Embryonic facial prominence (tissue), 1 donor: ENCODE measurements around the gene APP.
A peak's percentile ranks its signal among the peaks of the same experiment; 100 is the strongest.

Source experiments
- DNase-seq: peaks from one replicate; pipeline ENCODE4 v3.0.0-alpha.2; 2016; ENCODE audit errors: extremely low spot score

APP gene

GRCh38 chr21:26067836-26068594 lies 102.6 kb downstream of the APP start:
- DNase-seq, result no peak

- no peak for DNase-seq
Measured at GRCh38 chr21:26064506-26064905, 106.1 kb downstream of the APP start.

DNA sequence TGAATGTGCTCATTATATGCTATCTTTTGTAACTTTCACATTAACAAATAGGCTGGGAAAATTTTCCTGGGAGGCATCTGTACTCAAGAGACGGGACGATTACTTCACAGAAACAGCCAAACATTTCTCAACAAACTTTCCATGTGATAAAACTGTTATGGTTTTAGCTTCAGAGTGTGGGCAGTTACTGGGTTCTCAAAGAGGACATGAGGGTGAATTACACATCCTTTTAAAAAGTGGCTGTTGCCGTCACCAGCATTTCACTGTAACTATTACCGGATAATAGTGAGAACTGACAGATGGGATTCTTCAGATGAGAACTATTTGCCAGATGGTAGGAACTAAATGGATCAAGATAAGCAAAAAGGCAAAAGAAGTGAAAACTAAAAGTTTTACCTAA lies 109.1 kb downstream of the APP start:
- no peak for DNase-seq

GRCh38 chr21:26060335-26061115 lies 110.0 kb downstream of the APP start:
- DNase-seq, result no peak

GRCh38 chr21:26057477-26058170 lies 112.9 kb downstream of the APP start:
- DNase-seq, result no peak

GRCh38 chr21:26055841-26056264 lies 114.7 kb downstream of the APP start:
- no peak for DNase-seq

DNA sequence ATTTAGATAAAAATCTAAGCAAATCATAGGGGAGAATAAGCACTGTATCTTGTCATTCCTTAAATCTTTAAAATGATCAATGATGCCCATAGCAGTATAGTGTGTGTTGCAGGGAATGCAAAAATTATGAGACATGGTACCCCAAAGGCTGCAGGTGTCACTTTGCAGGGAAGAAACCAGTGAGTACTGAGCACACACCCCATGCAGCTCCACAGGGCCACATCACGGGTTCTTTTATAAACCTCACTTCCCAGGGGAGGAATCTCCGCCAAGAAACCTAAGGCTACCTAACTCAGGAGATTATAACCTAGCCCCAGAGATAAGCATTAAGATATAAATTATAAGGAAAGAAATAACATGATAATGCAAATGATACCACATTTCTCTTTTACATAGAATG lies 115.6 kb downstream of the APP start:
- no peak for DNase-seq

GRCh38 chr21:26052057-26052456 lies 118.5 kb downstream of the APP start:
- no peak for DNase-seq

DNA sequence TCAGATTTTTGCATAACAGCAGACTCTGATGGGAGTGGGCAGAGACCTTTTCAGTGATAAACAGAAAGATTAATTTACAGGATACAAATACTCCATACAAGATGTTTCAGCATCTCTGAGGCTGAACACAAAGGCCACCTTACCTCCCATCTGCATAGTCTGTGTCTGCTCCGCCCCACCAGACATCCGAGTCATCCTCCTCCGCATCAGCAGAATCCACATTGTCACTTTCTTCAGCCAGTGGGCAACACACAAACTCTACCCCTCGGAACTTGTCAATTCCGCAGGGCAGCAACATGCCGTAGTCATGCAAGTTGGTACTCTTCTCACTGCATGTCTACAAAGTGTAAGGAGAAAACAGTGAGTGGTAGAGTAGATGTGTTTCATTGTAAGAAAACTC lies 119.7 kb downstream of the APP start:
- DNase-seq, result no peak

- no peak for DNase-seq
Measured at GRCh38 chr21:26049803-26050202, 120.8 kb downstream of the APP start.

DNA sequence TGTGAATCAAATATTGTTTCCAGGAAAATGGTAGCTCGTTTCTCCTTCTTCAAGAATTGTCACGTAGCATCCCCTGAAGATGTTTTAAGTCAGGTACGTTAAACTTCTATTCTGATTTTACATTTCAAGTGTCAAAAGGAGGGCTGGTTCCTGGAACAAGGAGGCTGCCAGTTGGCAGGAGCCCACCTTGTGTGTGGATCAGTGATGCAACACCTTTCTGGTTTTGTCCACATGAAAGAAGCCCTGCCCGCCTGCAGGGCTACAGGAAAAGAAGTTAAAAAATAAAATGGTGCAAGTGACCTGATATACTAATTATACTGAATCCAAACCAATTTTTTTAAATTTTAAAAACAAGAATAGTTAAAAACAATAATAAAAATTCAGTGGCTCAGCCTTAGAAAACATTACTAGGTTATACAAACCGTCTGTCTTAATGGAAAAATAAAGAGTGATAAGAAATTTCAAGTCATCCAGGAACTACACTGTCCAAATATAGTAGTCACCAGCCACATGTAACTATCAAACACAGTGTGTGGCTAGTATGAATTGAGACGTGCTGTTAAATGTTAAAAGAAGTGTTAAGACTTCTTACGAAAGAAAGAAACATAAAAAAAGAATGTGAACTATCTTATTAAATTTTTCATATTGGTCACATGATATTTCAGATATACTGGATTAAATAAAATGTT lies 123.1 kb downstream of the APP start:
- DNase-seq, result no peak

GRCh38 chr21:26043891-26044290 lies 126.7 kb downstream of the APP start:
- DNase-seq, result no peak

- no peak for DNase-seq
Measured at GRCh38 chr21:26042181-26042876, 128.2 kb downstream of the APP start.

- DNase-seq, result peak; percentile 16
Measured at GRCh38 chr21:26041431-26042180, 129.0 kb downstream of the APP start.

GRCh38 chr21:26036916-26037315 lies 133.7 kb downstream of the APP start:
- no peak for DNase-seq

DNA sequence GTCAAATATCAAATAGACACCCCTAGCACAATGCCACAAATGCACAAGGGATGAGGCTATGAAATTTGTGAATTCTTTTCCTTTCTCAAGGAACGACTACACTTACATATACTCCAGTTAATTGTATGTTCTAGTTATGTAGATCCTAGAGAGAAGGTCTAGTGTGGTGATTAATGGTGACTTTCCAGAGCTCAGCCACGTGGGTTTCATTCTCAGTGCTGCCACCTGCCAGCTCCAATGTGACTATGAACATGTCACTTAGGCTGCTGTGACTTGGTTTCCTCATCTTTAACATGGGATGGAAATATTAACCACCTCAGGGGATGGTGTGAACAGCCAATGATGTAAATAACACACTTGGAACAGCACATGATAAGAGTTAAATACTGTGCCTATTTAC lies 138.3 kb downstream of the APP start:
- no peak for DNase-seq

- DNase-seq, result no peak
Measured at GRCh38 chr21:26028183-26028582, 142.4 kb downstream of the APP start.

DNA sequence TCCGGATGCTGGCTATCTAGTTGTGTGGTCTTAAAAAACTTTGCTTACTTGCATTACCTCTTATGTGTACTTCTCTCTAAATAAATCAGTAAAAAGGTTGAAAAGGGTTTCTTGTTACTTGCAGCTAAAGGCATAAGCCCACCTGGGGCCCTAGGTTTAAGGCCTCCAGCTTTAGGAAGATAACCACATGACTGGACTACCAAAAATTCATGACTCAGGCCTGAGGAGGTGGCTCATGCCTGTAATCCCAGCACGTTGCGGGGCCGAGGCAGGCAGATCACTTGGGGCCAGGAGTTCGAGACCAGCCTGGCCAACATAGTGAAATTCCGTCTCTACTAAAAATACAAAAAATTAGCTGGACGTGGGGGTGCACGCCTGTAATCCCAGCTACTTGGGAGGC lies 142.9 kb downstream of the APP start:
- DNase-seq, result no peak

DNA sequence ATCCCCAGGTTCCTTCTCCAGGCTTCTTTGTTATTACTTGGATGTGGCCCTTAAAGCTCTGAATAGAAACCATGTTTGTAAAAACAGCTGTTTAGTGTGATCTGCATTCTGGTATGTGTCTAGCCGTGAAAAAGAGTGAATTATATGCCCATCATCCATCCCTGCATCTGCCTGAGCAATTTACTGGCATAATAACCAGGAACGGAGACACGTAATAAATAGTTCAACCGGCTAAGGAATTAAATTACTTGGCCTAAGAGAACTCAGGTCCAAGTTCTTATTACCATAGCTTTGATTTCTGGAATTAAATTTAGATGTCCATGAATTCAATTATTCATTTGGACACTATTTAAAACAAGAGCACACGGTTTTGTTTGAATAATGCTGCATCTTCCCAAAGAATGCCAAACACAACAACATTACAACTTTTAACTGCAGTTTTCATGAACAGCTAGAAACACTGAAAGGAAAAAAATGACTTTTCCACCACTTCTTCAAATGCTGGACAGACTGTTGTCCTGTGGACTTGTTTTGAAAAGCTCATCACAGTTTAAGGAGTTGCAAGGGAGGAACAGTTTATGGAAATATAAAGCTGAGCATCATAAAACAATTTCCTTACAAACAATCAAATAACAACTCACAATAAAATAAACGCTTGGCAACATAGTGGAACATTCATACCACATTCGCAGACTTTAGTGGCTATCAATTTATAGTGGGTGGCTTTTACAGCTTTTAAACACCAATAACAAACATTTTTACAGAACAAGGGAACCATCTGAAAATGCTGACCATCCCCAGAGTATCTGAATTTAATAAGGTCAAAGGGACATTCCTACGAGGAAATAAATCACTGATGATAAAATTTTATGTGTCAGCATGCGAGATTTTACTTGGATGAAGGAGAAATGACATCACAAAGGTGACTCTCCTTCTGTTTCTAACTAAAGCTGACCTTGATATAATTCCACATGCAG lies 144.7 kb downstream of the APP start:
- no peak for DNase-seq
